Measurements from ENCODE around the gene DLST.

GRCh38 chr14:74867673-74868072, 14.0 kb upstream of the DLST start:
- TF ChIP-seq CTCF (IDR thresholded peaks at IDR 0.05; ENCODE audit: low read length) (no peak), EZH2 (IDR thresholded peaks at IDR 0.05; ENCODE audit: borderline replicate concordance, low read length) (no peak)

Measured in OCI-LY1 (cell line).